Common myeloid progenitor, CD34-positive (primary cell): Measurements from ENCODE around the gene C15orf62.

Experiments used
- CTCF ChIA-PET: fragments of 350-600 bp; sonication (Branson Sonifier 250); formaldehyde crosslinking; loops from one replicate; lab custom pipeline; 2021; ENCODE audit warnings: antibody characterized with exemption; lab: Charles Lee
- POLR2A ChIA-PET: fragments of 350-600 bp; sonication (Branson Sonifier 250); formaldehyde crosslinking; loops from one replicate; lab custom pipeline; 2021; ENCODE audit warnings: antibody characterized with exemption; lab: Charles Lee
- DNase-seq, 3 donors: peaks; one replicate each; pipeline versions ENCODE4 v3.0.0 to v3.0.0-alpha.2; 2013
- H3K27ac ChIP-seq, 2 experiments: 1 replicate in 1 of 2; 2 replicates in 1 of 2; pipeline ENCODE4 v1.7.0; 2013; ENCODE audit warnings: inconsistent platforms in 2 of 2, low read length in 2 of 2, mild to moderate bottlenecking in 2 of 2, low read depth in 1 of 2, moderate library complexity in 1 of 2; ENCODE audit not compliant: severe bottlenecking in 2 of 2, insufficient read depth in 1 of 2, poor library complexity in 1 of 2
- H3K27me3 ChIP-seq, 5 experiments: replicated peaks in 2 of 5; 1 replicate in 3 of 5; 2 replicates in 2 of 5; pipeline versions ENCODE4 v1.6.1 to v1.7.0; 2013; ENCODE audit warnings: low read length in 4 of 5, mild to moderate bottlenecking in 2 of 5, moderate library complexity in 2 of 5, inconsistent platforms in 1 of 5; ENCODE audit not compliant: insufficient read depth in 5 of 5, control insufficient read depth in 4 of 5
- H3K36me3 ChIP-seq, 4 experiments: 1 replicate in 2 of 4; 2 replicates in 2 of 4; pipeline versions ENCODE4 v1.6.1 to v1.7.0; 2013; ENCODE audit warnings: low read length in 3 of 4, control low read depth in 1 of 4, mild to moderate bottlenecking in 1 of 4; ENCODE audit not compliant: control insufficient read depth in 4 of 4, insufficient read depth in 4 of 4
- H3K4me1 ChIP-seq, 4 experiments: 1 replicate in 3 of 4; 2 replicates in 1 of 4; pipeline versions ENCODE4 v1.6.1 to v1.7.1; 2013; ENCODE audit warnings: low read length in 3 of 4, mild to moderate bottlenecking in 3 of 4, control low read depth in 1 of 4, inconsistent platforms in 1 of 4, moderate library complexity in 1 of 4; ENCODE audit not compliant: control insufficient read depth in 4 of 4, insufficient read depth in 4 of 4; ENCODE audit errors: control extremely low read depth in 1 of 4
- H3K4me3 ChIP-seq, 7 experiments: 1 replicate in 4 of 7; 2 replicates in 3 of 7; pipeline versions ENCODE4 v1.5.1 to v1.7.0; 2013; ENCODE audit warnings: mild to moderate bottlenecking in 7 of 7, low read length in 6 of 7, moderate library complexity in 6 of 7, inconsistent platforms in 2 of 7, low read depth in 2 of 7, control low read depth in 1 of 7; ENCODE audit not compliant: insufficient read depth in 4 of 7, control insufficient read depth in 1 of 7; ENCODE audit errors: extremely low read depth in 1 of 7
- H3K9me3 ChIP-seq, 5 experiments: 1 replicate in 4 of 5; 2 replicates in 1 of 5; pipeline versions ENCODE4 v1.6.1 to v1.7.1; 2013; ENCODE audit warnings: low read length in 4 of 5, mild to moderate bottlenecking in 2 of 5, inconsistent platforms in 1 of 5, low read depth in 1 of 5, moderate library complexity in 1 of 5; ENCODE audit not compliant: control insufficient read depth in 4 of 5, insufficient read depth in 2 of 5; ENCODE audit errors: control extremely low read depth in 1 of 5
- WGBS: methylation state at CpG from one replicate; pipeline ENCODE4 v1.1.5; 2013; ENCODE audit not compliant: insufficient coverage; 5-methylcytosine and 5-hydroxymethylcytosine counted together

The C15orf62 gene

DNA sequence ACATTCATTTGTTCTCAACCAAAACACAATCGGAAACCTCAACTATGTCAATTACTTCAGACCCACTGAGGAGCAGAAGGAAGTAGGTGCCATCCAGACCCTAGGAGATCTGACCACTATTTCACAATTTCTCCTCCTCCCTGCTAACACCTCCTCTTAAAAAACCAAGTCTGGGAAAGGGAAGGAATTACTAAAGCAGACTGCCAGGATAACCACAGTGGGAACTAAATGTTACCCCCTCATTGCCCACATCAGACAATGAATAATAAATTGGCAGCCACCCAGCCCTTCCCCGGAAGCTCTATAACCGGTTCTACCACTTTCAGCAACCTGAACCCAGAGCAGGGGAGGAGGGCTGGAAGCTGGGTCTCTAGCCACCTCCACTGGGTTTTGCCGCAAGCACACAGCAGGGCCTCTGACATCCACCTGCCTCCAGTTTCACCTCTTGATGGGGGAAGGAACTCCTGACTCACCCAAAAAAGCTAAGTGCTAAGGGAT lies 17.6 kb downstream of the C15orf62 start:
- no peak overlapping the region for H3K27ac ChIP-seq
- peak in 2 of 3 donors; percentile 49 to 50 for DNase-seq
- 0% methylated on average over 4 of the region's 4 CpGs for WGBS
- peaks cover 7 to 37% (median 18%) of the 10 kb centered on the region in 4 experiments for H3K4me1 ChIP-seq
- ChIA-PET CTCF (interaction anchor here (0.6 to 15.4 kb wide), 12 partner anchors 8 to 223 kb away, joined by 3 to 204 read pairs (median 4); partner anchors contain the start of genes C15orf62, CCDC32, GCHFR and RMDN3), POLR2A (interaction anchor here (1.0 kb wide), 1 partner anchor 9 kb away, joined by 3 read pairs; no protein-coding TSS in a partner anchor)
- no peak overlapping the region for H3K4me3 ChIP-seq
- H3K36me3 ChIP-seq: peaks cover 0 to 6% (median 4%) of the 10 kb centered on the region in 4 experiments
- no peaks in the 10 kb centered on the region for H3K9me3 ChIP-seq
- no peaks in the 10 kb centered on the region for H3K27me3 ChIP-seq

DNA sequence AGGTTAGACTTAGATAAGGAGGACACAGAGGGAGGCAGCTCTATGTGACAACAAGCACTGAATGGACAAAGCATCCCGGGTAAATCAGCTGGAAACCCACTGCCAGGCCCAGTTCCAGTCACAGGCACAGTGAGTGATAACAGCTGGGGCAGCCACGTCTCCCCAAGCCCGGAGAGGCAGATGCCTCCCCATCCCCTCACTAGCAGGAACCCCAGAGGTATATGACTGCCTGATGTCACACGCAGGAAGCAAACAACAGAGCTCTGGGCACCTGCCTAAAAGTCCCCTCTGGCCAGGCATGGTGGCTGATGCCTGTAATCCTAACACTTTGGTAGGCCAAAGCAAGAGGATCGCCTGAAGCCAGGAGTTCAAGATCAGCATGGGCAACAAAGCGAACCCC lies 18.2 kb downstream of the C15orf62 start:
- Histone ChIP-seq H3K4me1 (peaks cover 7 to 37% (median 18%) of the 10 kb centered on the region in 4 experiments), H3K36me3 (peaks cover 0 to 6% (median 4%) of the 10 kb centered on the region in 4 experiments), H3K27ac (no peak overlapping the region), H3K4me3 (no peak overlapping the region), H3K9me3 (no peaks in the 10 kb centered on the region), H3K27me3 (no peaks in the 10 kb centered on the region)
- DNase-seq: no peak
- CTCF ChIA-PET: interaction anchor here (0.6 to 15.4 kb wide), 12 partner anchors 8 to 223 kb away, joined by 3 to 204 read pairs (median 4); partner anchors contain the start of genes C15orf62, CCDC32, GCHFR and RMDN3
- POLR2A ChIA-PET: interaction anchor here (0.5 to 1.0 kb wide), 2 partner anchors 9 to 16 kb away, joined by 3 to 8 read pairs; no protein-coding TSS in a partner anchor
- WGBS: 91% methylated on average over 4 of the region's 6 CpGs

DNA sequence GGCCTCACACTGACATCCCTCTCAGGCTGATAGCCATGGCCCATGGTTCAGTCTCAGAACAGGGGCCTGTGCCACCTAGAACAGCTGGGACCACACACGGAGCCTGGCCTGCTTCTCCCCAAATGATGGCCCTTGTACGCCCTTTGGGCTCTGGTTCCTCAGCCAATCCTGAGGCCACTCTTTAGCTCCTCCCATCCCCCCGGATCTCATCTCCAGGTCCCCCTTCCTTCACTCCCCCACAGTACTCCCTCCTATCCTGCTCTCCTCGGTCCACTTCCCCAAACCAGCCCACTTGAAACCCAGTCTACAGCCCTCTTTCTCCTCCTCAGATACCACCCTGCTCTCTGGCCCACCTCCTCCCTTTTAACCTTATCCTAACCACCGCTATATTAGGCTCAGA lies 19.3 kb downstream of the C15orf62 start:
- Histone ChIP-seq H3K4me3 (no peak overlapping the region), H3K36me3 (peaks cover 0 to 10% (median 6%) of the 10 kb centered on the region in 4 experiments), H3K9me3 (no peaks in the 10 kb centered on the region), H3K27ac (no peak overlapping the region), H3K27me3 (no peaks in the 10 kb centered on the region), H3K4me1 (peaks cover 7 to 42% (median 20%) of the 10 kb centered on the region in 4 experiments)
- CTCF ChIA-PET: interaction anchor here (0.7 to 15.4 kb wide), 9 partner anchors 8 to 89 kb away, joined by 3 to 204 read pairs (median 3); partner anchors contain the start of genes C15orf62, GCHFR and RMDN3
- DNase-seq: no peak
- POLR2A ChIA-PET: no interaction called here
- WGBS: 83% methylated on average over 5 of the region's 5 CpGs

DNA sequence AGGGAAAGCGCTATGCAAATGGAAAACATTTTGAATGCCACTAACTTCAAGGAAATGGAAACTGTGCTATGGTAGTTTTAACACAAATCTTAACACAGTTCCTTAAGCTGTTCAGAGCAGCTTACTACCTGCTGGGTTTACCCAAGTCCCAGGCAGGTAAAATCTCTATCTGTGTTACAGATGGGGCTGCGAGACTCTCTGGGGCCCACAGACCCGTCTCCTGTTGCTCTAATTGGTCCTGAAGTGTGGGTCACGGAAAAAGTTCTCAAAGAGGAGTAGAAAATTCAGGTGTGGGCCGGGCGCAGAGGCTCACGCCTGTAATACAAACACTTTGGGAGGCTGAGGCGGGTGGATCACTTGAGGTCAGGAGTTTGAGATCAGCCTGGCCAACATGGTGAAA lies 20.2 kb downstream of the C15orf62 start:
- H3K4me1 ChIP-seq: peaks cover 7 to 43% (median 22%) of the 10 kb centered on the region in 4 experiments
- 99% methylated on average over 7 of the region's 8 CpGs for WGBS
- H3K36me3 ChIP-seq: peaks cover 0 to 10% (median 6%) of the 10 kb centered on the region in 4 experiments
- DNase-seq: no peak
- ChIA-PET POLR2A (no interaction called here), CTCF (interaction anchor here (1.2 to 15.4 kb wide), 3 partner anchors 10 to 55 kb away, joined by 3 to 204 read pairs (median 7); partner anchors contain the start of gene RMDN3)
- H3K4me3 ChIP-seq: no peak overlapping the region
- no peak overlapping the region for H3K27ac ChIP-seq
- H3K27me3 ChIP-seq: no peaks in the 10 kb centered on the region
- no peaks in the 10 kb centered on the region for H3K9me3 ChIP-seq

DNA sequence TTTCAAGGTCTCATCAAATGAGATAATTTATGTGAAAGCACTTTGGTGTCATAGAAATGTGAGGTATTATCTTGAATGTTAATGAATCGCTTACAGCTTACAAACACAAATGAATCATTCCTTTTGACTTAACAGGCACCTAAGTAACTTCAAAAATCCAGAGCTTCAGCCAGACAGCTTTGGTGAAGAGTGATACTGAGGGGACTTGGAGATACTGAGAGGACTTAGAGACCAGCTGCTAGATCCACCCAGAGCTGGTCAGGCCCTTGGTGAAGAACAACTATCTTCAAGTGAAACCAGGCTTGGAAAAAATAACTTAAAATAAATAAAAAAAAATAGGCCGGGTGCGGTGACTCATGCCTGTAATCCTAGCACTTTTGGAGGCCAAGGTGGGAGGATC lies 20.9 kb downstream of the C15orf62 start:
- POLR2A ChIA-PET: no interaction called here
- no CpG with 5 or more reads among the region's 3 CpGs for WGBS
- no peak overlapping the region for H3K27ac ChIP-seq
- peaks cover 7 to 50% (median 29%) of the 10 kb centered on the region in 4 experiments for H3K4me1 ChIP-seq
- H3K9me3 ChIP-seq: no peaks in the 10 kb centered on the region
- peaks cover 0 to 10% (median 5%) of the 10 kb centered on the region in 4 experiments for H3K36me3 ChIP-seq
- H3K4me3 ChIP-seq: no peak overlapping the region
- no peaks in the 10 kb centered on the region for H3K27me3 ChIP-seq
- CTCF ChIA-PET: interaction anchor here (0.6 kb wide), 1 partner anchor 12 kb away, joined by 3 read pairs; no protein-coding TSS in a partner anchor
- DNase-seq: no peak

DNA sequence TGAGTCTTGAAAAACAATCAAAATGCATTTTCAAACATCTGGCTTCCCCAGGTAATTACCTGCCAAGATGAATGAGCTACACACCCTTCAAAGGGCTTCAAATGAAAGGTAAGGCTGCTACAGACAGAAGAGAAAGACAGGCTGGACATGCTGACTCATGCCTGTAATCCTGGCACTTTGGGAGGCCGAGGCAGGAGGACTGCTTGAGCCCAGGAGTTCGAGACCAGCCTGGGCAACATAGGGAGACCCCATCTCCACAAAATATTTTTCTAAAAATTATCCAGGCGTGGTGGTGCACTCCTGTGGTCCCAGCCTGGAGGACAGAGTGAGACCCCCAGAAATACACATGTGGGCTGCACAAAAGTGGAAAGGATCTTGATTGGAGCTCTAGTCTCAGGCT lies 22.6 kb downstream of the C15orf62 start:
- WGBS: 22% methylated on average over 1 of the region's 3 CpGs
- Histone ChIP-seq H3K27ac (no peak overlapping the region), H3K27me3 (no peaks in the 10 kb centered on the region), H3K4me1 (peaks cover 9 to 48% (median 32%) of the 10 kb centered on the region in 4 experiments), H3K9me3 (no peaks in the 10 kb centered on the region), H3K4me3 (no peak overlapping the region), H3K36me3 (peaks cover 0 to 10% (median 5%) of the 10 kb centered on the region in 4 experiments)
- no peak for DNase-seq
- ChIA-PET POLR2A (no interaction called here), CTCF (interaction anchor here (0.8 to 2.4 kb wide), 4 partner anchors 10 to 89 kb away, joined by 3 to 7 read pairs (median 4); no protein-coding TSS in a partner anchor)
